Measurements from ENCODE around the gene PAIP2. TPM values are rescaled to one million over a fixed set of nuclear protein-coding genes. Genes with fewer than 3 reads are reported as not detected.

Gene PAIP2
- polyA plus RNA-seq, 4 donors: 43.6 to 65.2 (median 57.7) TPM

DNA sequence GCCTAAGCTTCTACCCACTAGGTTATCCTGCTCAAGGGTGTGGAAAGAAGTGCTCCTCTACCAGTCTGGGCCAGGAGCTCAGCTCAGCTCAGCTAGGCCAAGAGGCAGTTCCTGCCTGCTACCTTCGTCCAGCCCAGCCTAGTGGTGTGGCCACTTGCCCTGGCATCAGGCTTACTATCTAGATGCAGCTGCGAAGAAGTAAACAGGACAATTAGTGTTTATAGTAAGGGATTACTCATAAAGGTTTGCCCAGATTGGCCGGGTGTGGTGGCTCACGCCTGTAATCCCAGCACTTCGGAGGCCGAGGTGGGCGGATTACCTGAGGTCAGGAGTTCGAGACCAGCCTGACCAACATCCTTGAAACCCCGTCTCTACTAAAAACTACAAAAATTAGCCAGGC is 75.0 kb downstream of the PAIP2 start:
- Histone ChIP-seq H3K9me3 (ENCODE audit: control insufficient read depth in 2 of 2, insufficient read depth in 1 of 2, low read depth in 1 of 2, low read length in 1 of 2) (no peaks in the 10 kb centered on the region), H3K27ac (ENCODE audit: low read depth in 1 of 3, low read length in 2 of 3) (peak overlapping the region in 1 of 3 donors; percentile 81), H3K27me3 (ENCODE audit: control insufficient read depth in 3 of 3, insufficient read depth in 3 of 3, low read length in 3 of 3) (no peaks in the 10 kb centered on the region), H3K4me3 (ENCODE audit: low read depth in 1 of 3, low read length in 3 of 3) (no peak overlapping the region), H3K4me1 (ENCODE audit: control insufficient read depth in 3 of 3, insufficient read depth in 2 of 3, low read depth in 1 of 3, low read length in 2 of 3) (peaks cover 7 to 35% (median 15%) of the 10 kb centered on the region in 3 donors), H3K36me3 (ENCODE audit: control insufficient read depth in 3 of 3, insufficient read depth in 2 of 3, low read depth in 1 of 3, low read length in 3 of 3) (peaks cover 0 to 13% (median 6%) of the 10 kb centered on the region in 3 donors)
- FAIRE-seq (no peak), DNase-seq (peak in 1 of 2 donors; percentile 73)
- 29 to 67% (median 45%) methylated on average over 9 of the region's 9 CpGs for WGBS, 3 donors

DNA sequence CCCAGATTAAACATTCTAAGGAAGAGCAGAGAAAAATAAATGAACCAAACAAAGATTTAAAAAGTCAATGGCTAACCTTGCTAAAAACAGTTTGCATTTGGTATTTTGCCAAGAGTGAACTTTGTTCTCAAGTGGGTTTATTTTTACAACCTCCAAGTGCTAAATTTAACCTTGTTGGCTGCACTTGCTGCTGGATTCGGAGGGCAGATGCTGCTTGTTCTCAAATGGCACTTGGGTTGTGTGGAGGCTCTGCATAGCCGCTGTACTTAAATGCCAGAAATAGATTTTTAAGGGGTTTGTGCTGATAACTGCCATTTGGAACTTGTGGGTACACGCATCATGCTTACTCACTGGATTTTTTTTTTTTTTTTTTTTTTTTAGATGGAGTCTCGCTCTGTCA is 75.6 kb downstream of the PAIP2 start:
- no peak for FAIRE-seq
- Histone ChIP-seq H3K4me1 (ENCODE audit: control insufficient read depth in 3 of 3, insufficient read depth in 2 of 3, low read depth in 1 of 3, low read length in 2 of 3) (peaks cover 7 to 35% (median 15%) of the 10 kb centered on the region in 3 donors), H3K27me3 (ENCODE audit: control insufficient read depth in 3 of 3, insufficient read depth in 3 of 3, low read length in 3 of 3) (no peaks in the 10 kb centered on the region), H3K9me3 (ENCODE audit: control insufficient read depth in 2 of 2, insufficient read depth in 1 of 2, low read depth in 1 of 2, low read length in 1 of 2) (no peaks in the 10 kb centered on the region), H3K36me3 (ENCODE audit: control insufficient read depth in 3 of 3, insufficient read depth in 2 of 3, low read depth in 1 of 3, low read length in 3 of 3) (peaks cover 0 to 13% (median 6%) of the 10 kb centered on the region in 3 donors), H3K4me3 (ENCODE audit: low read depth in 1 of 3, low read length in 3 of 3) (no peak overlapping the region), H3K27ac (ENCODE audit: low read depth in 1 of 3, low read length in 2 of 3) (no peak overlapping the region)
- DNase-seq: peak in 1 of 2 donors; percentile 25
- WGBS, 3 donors: 58 to 68% (median 60%) methylated on average over 4 of the region's 4 CpGs

DNA sequence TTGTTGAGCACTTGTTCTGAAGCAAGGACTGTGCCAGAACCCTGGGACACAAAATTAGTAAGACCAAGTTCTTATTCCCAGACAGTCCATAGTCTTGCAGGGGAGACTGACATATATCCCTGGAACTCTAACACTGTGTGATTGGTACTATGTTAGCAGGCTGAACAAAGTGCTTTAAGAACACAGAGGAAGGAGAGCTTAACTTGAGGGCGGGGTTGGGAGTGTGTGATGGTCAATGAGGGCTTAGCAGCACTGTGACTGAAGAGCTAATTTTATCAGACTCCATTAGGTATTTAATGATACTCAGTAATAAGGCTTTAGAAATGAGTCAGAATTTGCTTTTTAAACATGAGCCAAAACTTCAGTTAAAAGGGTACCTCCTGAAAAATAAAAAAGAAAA is 77.1 kb downstream of the PAIP2 start:
- Histone ChIP-seq H3K4me3 (ENCODE audit: low read depth in 1 of 3, low read length in 3 of 3) (no peak overlapping the region), H3K36me3 (ENCODE audit: control insufficient read depth in 3 of 3, insufficient read depth in 2 of 3, low read depth in 1 of 3, low read length in 3 of 3) (peaks cover 0 to 16% (median 0%) of the 10 kb centered on the region in 3 donors), H3K4me1 (ENCODE audit: control insufficient read depth in 3 of 3, insufficient read depth in 2 of 3, low read depth in 1 of 3, low read length in 2 of 3) (peaks cover 7 to 35% (median 15%) of the 10 kb centered on the region in 3 donors), H3K27me3 (ENCODE audit: control insufficient read depth in 3 of 3, insufficient read depth in 3 of 3, low read length in 3 of 3) (no peaks in the 10 kb centered on the region), H3K27ac (ENCODE audit: low read depth in 1 of 3, low read length in 2 of 3) (peak overlapping the region in 2 of 3 donors; percentile 45 to 79), H3K9me3 (ENCODE audit: control insufficient read depth in 2 of 2, insufficient read depth in 1 of 2, low read depth in 1 of 2, low read length in 1 of 2) (no peaks in the 10 kb centered on the region)
- WGBS, 3 donors: 23 to 62% (median 58%) methylated on average over 1 of the region's 1 CpG
- no peak for FAIRE-seq
- DNase-seq: peak; percentile 32 to 58

Other genes starting within 250 kb of the PAIP2 start
- 10 to 100 TPM; 21.6 to 68.2 (median 35.4) TPM for gene SIL1, start 143.5 kb upstream of the PAIP2 start, polyA plus RNA-seq
- gene MATR3, start 48.1 kb upstream of the PAIP2 start, polyA plus RNA-seq: 100 to 1,000 TPM in 2 of 4 donors, 10 to 100 TPM in 2; 63.1 to 283 (median 100) TPM
- gene SLC23A1, start 41.4 kb downstream of the PAIP2 start, polyA plus RNA-seq: 10 to 100 TPM in 3 of 4 donors, 1 to 10 TPM in 1; 7.1 to 29.3 (median 12.4) TPM
- gene MZB1, start 48.1 kb downstream of the PAIP2 start, polyA plus RNA-seq: 10 to 100 TPM in 2 of 4 donors, 1 to 10 TPM in 2; 1.7 to 58.9 (median 8.3) TPM
- 1 to 10 TPM in 2 of 4 donors, under 1 TPM in 2; 0.45 to 2.3 (median 0.79) TPM for gene PROB1, start 53.2 kb downstream of the PAIP2 start, polyA plus RNA-seq
- gene SPATA24, start 62.2 kb downstream of the PAIP2 start, polyA plus RNA-seq: 10 to 100 TPM in 2 of 4 donors, 1 to 10 TPM in 2; 7.2 to 15.1 (median 10.7) TPM
- 1 to 10 TPM in 3 of 4 donors, under 1 TPM in 1; 0.67 to 3.8 (median 3.2) TPM for gene DNAJC18, start 97.7 kb downstream of the PAIP2 start, polyA plus RNA-seq
- 10 to 100 TPM in 2 of 4 donors, 1 to 10 TPM in 2; 1.6 to 47.6 (median 7.7) TPM for gene ECSCR, start 120.9 kb downstream of the PAIP2 start, polyA plus RNA-seq
- gene SMIM33, start 129.2 kb downstream of the PAIP2 start, polyA plus RNA-seq: 1 to 10 TPM in 1 of 4 donors, under 1 TPM in 2, not detected in 1; 0.01 to 1.9 (median 0.45) TPM
- 10 to 100 TPM in 2 of 4 donors, 1 to 10 TPM in 2; 2.2 to 23.0 (median 8.5) TPM for gene STING1, start 140.9 kb downstream of the PAIP2 start, polyA plus RNA-seq
- gene UBE2D2, start 219.5 kb downstream of the PAIP2 start, polyA plus RNA-seq: 100 to 1,000 TPM in 1 of 4 donors, 10 to 100 TPM in 3; 74.3 to 118 (median 95.3) TPM

Measured in small intestine (tissue), 7 donors.